NB4 (cell line): ENCODE results near the gene PXMP4.

Experiments used
- DNase-seq: peaks from one replicate; pipeline ENCODE4 v3.0.0; 2010; ENCODE audit warnings: low read depth
- H3K4me3 ChIP-seq: one replicate; pipeline ENCODE4 v1.5.1; 2011; ENCODE audit warnings: mild to moderate bottlenecking, low read depth, low read length, moderate library complexity
- CTCF ChIP-seq: IDR thresholded peaks from one replicate; pipeline ENCODE4 v1.5.1; 2012; ENCODE audit warnings: low read depth, low read length
- MAX ChIP-seq: IDR thresholded peaks from 2 replicates; pipeline ENCODE4 v1.6.1; 2011; ENCODE audit warnings: low read depth, low read length
- MYC ChIP-seq: IDR thresholded peaks from 2 replicates; pipeline ENCODE4 v1.6.1; 2011; ENCODE audit warnings: low read depth, low read length
- POLR2A ChIP-seq: IDR thresholded peaks from 2 replicates; pipeline ENCODE4 v1.6.1; 2011; ENCODE audit warnings: mild to moderate bottlenecking; ENCODE audit not compliant: insufficient read length; ENCODE audit errors: extremely low read depth

Gene PXMP4

GRCh38 chr20:33697129-33697528, 23.0 kb downstream of the PXMP4 start:
- H3K4me3 ChIP-seq = no peak overlapping the region
- peak; percentile 2 for DNase-seq
- no peak for TF ChIP-seq MYC
- TF ChIP-seq POLR2A = no peak
- no peak for TF ChIP-seq MAX
- TF ChIP-seq CTCF = no peak

- no peak for DNase-seq
- TF ChIP-seq MYC = no peak
- no peak for TF ChIP-seq CTCF
- no peak for TF ChIP-seq MAX
- no peak for TF ChIP-seq POLR2A
- no peak overlapping the region for H3K4me3 ChIP-seq
Measured at GRCh38 chr20:33696448-33696847, 23.7 kb downstream of the PXMP4 start.

- peak; percentile 1 for DNase-seq
- H3K4me3 ChIP-seq = no peak overlapping the region
- no peak for TF ChIP-seq MAX
- no peak for TF ChIP-seq CTCF
- TF ChIP-seq POLR2A = no peak
Measured at GRCh38 chr20:33694639-33695012, 25.5 kb downstream of the PXMP4 start.

- peak; percentile 10 for DNase-seq
- H3K4me3 ChIP-seq = no peak overlapping the region
- no peak for TF ChIP-seq CTCF
- TF ChIP-seq POLR2A = no peak
- TF ChIP-seq MAX = no peak
- no peak for TF ChIP-seq MYC
Measured at GRCh38 chr20:33693741-33694638, 26.1 kb downstream of the PXMP4 start.

- no peak for TF ChIP-seq MAX
- no peak for TF ChIP-seq CTCF
- no peak for TF ChIP-seq MYC
- TF ChIP-seq POLR2A = no peak
- peak; percentile 0 for DNase-seq
- no peak overlapping the region for H3K4me3 ChIP-seq
Measured at GRCh38 chr20:33693289-33693688, 26.8 kb downstream of the PXMP4 start.
